HCT116 (cell line): Measurements from ENCODE around the gene KCNG1. TPM values are rescaled to one million over a fixed set of nuclear protein-coding genes. Genes with fewer than 3 reads are reported as not detected.
A peak's percentile ranks its signal among the peaks of the same experiment; 100 is the strongest.

Source experiments
- ATAC-seq: fragments of 200-7000 bp; cut with Tn5 transposase; 2 replicates; pipeline ENCODE4 v1.9.1; 2020; ENCODE audit warnings: mild to moderate bottlenecking, moderate library complexity
- BruUV-seq: library from RNA; stranded (reverse); fragments of 400-500 nt; replicated peaks from 2 replicates; lab custom pipeline; 2021; lab: Mats Ljungman, UMichigan
- CTCF ChIA-PET: fragments of 300-600 bp; sonication (Branson Sonifier 250); formaldehyde crosslinking; loops from one replicate; lab custom pipeline; 2021; ENCODE audit warnings: antibody characterized with exemption; lab: Charles Lee
- POLR2A ChIA-PET: fragments of 300-600, 350-600 bp; sonication (Branson Sonifier 250); formaldehyde crosslinking; loops from one replicate; lab custom pipeline; 2021; ENCODE audit warnings: antibody characterized with exemption; lab: Charles Lee
- RAD21 ChIA-PET, 2 experiments: fragments of 300-600 bp; sonication (Branson Sonifier 250); formaldehyde crosslinking; loops; one replicate each; lab custom pipeline; 2023; ENCODE audit warnings: low total read pairs in 2 of 2; ENCODE audit not compliant: uncharacterized antibody in 2 of 2, unreplicated experiment in 2 of 2, low non-redundant PET in 1 of 2; lab: Charles Lee
- DNase-seq: peaks from one replicate; pipeline ENCODE4 v3.0.0-alpha.2; 2010; ENCODE audit warnings: low read depth, low spot score
- H2AFZ ChIP-seq: fragments of 200-600 bp; shearing (Covaris generic), sonication (generic); 2 replicates; pipeline ENCODE4 v1.6.1; 2017; ENCODE audit warnings: low read depth, mixed run types, mixed read lengths, antibody characterized with exemption, low read length; ENCODE audit not compliant: poor library complexity, severe bottlenecking
- H3K27ac ChIP-seq: 2 replicates; pipeline ENCODE4 v1.5.1; 2012; ENCODE audit warnings: low read depth, low read length
- H3K27me3 ChIP-seq: fragments of 200-600 bp; sonication (generic); 2 replicates; pipeline ENCODE4 v1.6.1; 2016; ENCODE audit warnings: mixed run types, low read length, mixed read lengths; ENCODE audit not compliant: insufficient read depth
- H3K36me3 ChIP-seq, 2 experiments: fragments of 200-500 bp in 1 of 2; fragments of 200-600 bp in 1 of 2; sonication (Bioruptor generic) in 1 of 2; sonication (generic) in 1 of 2; 2 replicates each; pipeline versions ENCODE4 v1.5.1 to v1.6.1; 2014 to 2016; ENCODE audit warnings: low read length in 2 of 2, inconsistent platforms in 1 of 2, mixed read lengths in 1 of 2, mixed run types in 1 of 2; ENCODE audit not compliant: insufficient read depth in 2 of 2, control insufficient read depth in 1 of 2
- H3K4me1 ChIP-seq, 2 experiments: fragments of 200-600 bp in 1 of 2; sonication (generic) in 1 of 2; 2 replicates each; pipeline versions ENCODE4 v1.5.1 to v1.6.1; 2012 to 2017; ENCODE audit warnings: low read length in 2 of 2, inconsistent platforms in 1 of 2, mild to moderate bottlenecking in 1 of 2, mixed read lengths in 1 of 2, mixed run types in 1 of 2, moderate library complexity in 1 of 2; ENCODE audit not compliant: insufficient read depth in 2 of 2, control insufficient read depth in 1 of 2
- H3K4me2 ChIP-seq: fragments of 200-600 bp; sonication (generic); 2 replicates; pipeline ENCODE4 v1.6.1; 2017; ENCODE audit warnings: mixed run types, low read length, mixed read lengths
- H3K4me3 ChIP-seq, 2 experiments: fragments of 200-600 bp in 1 of 2; sonication (generic) in 1 of 2; replicated peaks in 1 of 2; 2 replicates each; pipeline ENCODE4 v1.5.1; 2011 to 2016; ENCODE audit warnings: low read length in 2 of 2, control low read depth in 1 of 2, low read depth in 1 of 2, mild to moderate bottlenecking in 1 of 2, mixed read lengths in 1 of 2, mixed run types in 1 of 2
- H3K79me2 ChIP-seq: fragments of 200-600 bp; sonication (generic); 2 replicates; pipeline ENCODE4 v1.6.1; 2017; ENCODE audit warnings: mild to moderate bottlenecking, mixed run types, low read length, moderate library complexity, mixed read lengths; ENCODE audit not compliant: insufficient read depth
- H3K9ac ChIP-seq: fragments of 200-600 bp; sonication (generic); 2 replicates; pipeline ENCODE4 v1.6.1; 2016; ENCODE audit warnings: low read length, mixed read lengths
- H3K9me2 ChIP-seq: fragments of 200-600 bp; sonication (generic), shearing (Covaris generic); 2 replicates; pipeline ENCODE4 v1.6.1; 2017; ENCODE audit warnings: mixed run types, mild to moderate bottlenecking, moderate library complexity; ENCODE audit not compliant: insufficient read depth
- H3K9me3 ChIP-seq, 2 experiments: fragments of 200-500 bp in 1 of 2; fragments of 200-600 bp in 1 of 2; sonication (Bioruptor generic) in 1 of 2; sonication (generic) in 1 of 2; 2 replicates each; pipeline ENCODE4 v1.6.1; 2014 to 2017; ENCODE audit warnings: low read length in 2 of 2, mixed read lengths in 2 of 2, inconsistent platforms in 1 of 2, low read depth in 1 of 2, mild to moderate bottlenecking in 1 of 2, mixed run types in 1 of 2, moderate library complexity in 1 of 2; ENCODE audit not compliant: control insufficient read depth in 1 of 2, insufficient read depth in 1 of 2
- H4K20me1 ChIP-seq: fragments of 200-600 bp; sonication (generic), shearing (Covaris generic); 2 replicates; pipeline ENCODE4 v1.6.1; 2017; ENCODE audit warnings: mixed run types, mild to moderate bottlenecking, moderate library complexity; ENCODE audit not compliant: insufficient read depth
- CEBPB ChIP-seq: IDR thresholded peaks from 2 replicates; pipeline ENCODE4 v1.6.1; 2012; ENCODE audit warnings: low read depth
- EGR1 ChIP-seq: IDR thresholded peaks from 2 replicates; pipeline ENCODE4 v1.6.1; 2012; ENCODE audit warnings: low read depth
- ELF1 ChIP-seq: IDR thresholded peaks from 2 replicates; pipeline ENCODE4 v1.6.1; 2012; ENCODE audit warnings: low read depth, borderline replicate concordance
- EZH2 ChIP-seq: fragments of 200-600 bp; sonication (generic); IDR thresholded peaks from 2 replicates; pipeline ENCODE4 v1.6.1; 2017; ENCODE audit warnings: antibody characterized with exemption, mixed run types
- EZH2phosphoT487 ChIP-seq: fragments of 200-600 bp; IDR thresholded peaks from 2 replicates; pipeline ENCODE4 v1.6.1; 2018; ENCODE audit warnings: antibody characterized with exemption, borderline replicate concordance
- FOSL1 ChIP-seq: IDR thresholded peaks from 2 replicates; pipeline ENCODE4 v1.6.1; 2012; ENCODE audit warnings: low read depth
- JUND ChIP-seq: IDR thresholded peaks from 2 replicates; pipeline ENCODE4 v1.6.1; 2012
- POLR2A ChIP-seq: IDR thresholded peaks from 2 replicates; pipeline ENCODE4 v1.7.0; 2011; ENCODE audit warnings: borderline replicate concordance; ENCODE audit not compliant: insufficient read depth, insufficient read length; ENCODE audit errors: extremely low read depth
- POLR2AphosphoS5 ChIP-seq: IDR thresholded peaks from 2 replicates; pipeline ENCODE4 v1.6.1; 2011; ENCODE audit warnings: mild to moderate bottlenecking, low read depth, low read length, moderate library complexity
- RAD21 ChIP-seq: IDR thresholded peaks from 2 replicates; pipeline ENCODE4 v1.6.1; 2012; ENCODE audit warnings: low read depth, mild to moderate bottlenecking
- SP1 ChIP-seq: IDR thresholded peaks from 2 replicates; pipeline ENCODE4 v1.6.1; 2012; ENCODE audit warnings: low read depth
- TCF7L2 ChIP-seq: IDR thresholded peaks from 2 replicates; pipeline ENCODE4 v1.7.0; 2011; ENCODE audit warnings: borderline replicate concordance, inconsistent platforms; ENCODE audit not compliant: insufficient read depth, insufficient read length; ENCODE audit errors: extremely low read depth
- YY1 ChIP-seq: IDR thresholded peaks from 2 replicates; pipeline ENCODE4 v1.6.1; 2011; ENCODE audit warnings: low read length, low read depth, moderate library complexity, mild to moderate bottlenecking; ENCODE audit not compliant: insufficient replicate concordance; ENCODE audit errors: extremely low read depth
- ZNF274 ChIP-seq: fragments of 200-500 bp; sonication (Bioruptor generic); IDR thresholded peaks from 2 replicates; pipeline ENCODE4 v1.6.1; 2014; ENCODE audit warnings: mild to moderate bottlenecking, low read depth, low read length, inconsistent platforms
- intact Hi-C: fragments of 100-400 bp; cut with micrococcal nuclease; formaldehyde crosslinking; loops from 2 replicates; pipeline ENCODE4 v1.10.0; 2022
- total RNA-seq: library from RNA; stranded (reverse); gene quantifications from one replicate; pipeline ENCODE4 v1.2.1, GENCODE V29; 2021; ENCODE audit not compliant: unreplicated experiment
- TF ChIP-seq, protein P1 (sequence below): IDR thresholded peaks from 2 replicates; pipeline ENCODE4 v1.6.1; 2012
- TF ChIP-seq, protein P2 (sequence below): IDR thresholded peaks from 2 replicates; pipeline ENCODE4 v1.6.1; 2011; ENCODE audit warnings: mild to moderate bottlenecking, low read length, moderate library complexity; ENCODE audit not compliant: insufficient replicate concordance; ENCODE audit errors: extremely low read depth
- TF ChIP-seq, protein P3 (sequence below), 3 experiments: fragments of 200-600 bp in 1 of 3; sonication (generic) in 1 of 3; IDR thresholded peaks in 2 of 3; conservative IDR thresholded peaks in 1 of 3; 2 replicates each; pipeline ENCODE4 v1.5.1; 2012 to 2017; ENCODE audit warnings: low read depth in 2 of 3, low read length in 2 of 3, antibody characterized with exemption in 1 of 3, borderline replicate concordance in 1 of 3, control low read depth in 1 of 3, mild to moderate bottlenecking in 1 of 3, mixed read lengths in 1 of 3, mixed run types in 1 of 3, moderate library complexity in 1 of 3; ENCODE audit not compliant: insufficient read depth in 1 of 3

The KCNG1 gene
- total RNA-seq, 1 experiment from 2014 or later, result 54.6 TPM

DNA sequence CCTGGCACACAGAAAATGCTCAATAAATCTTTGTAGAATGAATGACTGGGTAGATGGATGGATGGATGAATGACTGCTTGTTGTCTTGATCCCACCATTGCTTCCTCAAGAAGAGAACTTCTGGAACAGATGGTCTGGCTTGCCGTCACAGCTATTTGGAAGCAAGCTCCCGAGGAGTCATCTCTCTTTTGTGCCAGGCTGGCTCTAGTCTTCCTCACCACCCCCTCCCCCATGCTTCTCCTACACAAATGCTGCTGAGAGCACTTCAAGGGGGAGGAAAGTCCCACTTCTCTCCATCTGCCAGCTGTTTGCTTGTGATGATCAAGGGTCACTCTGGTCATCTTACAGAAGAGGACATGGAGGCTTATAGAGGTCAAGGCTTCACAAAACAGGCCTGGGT is 11.6 kb upstream of the KCNG1 start:
- no peaks in the 10 kb centered on the region for H4K20me1 ChIP-seq
- no peaks in the 10 kb centered on the region for H3K36me3 ChIP-seq
- H3K79me2 ChIP-seq, result no peaks in the 10 kb centered on the region
- 0 out of 2 replicates have a peak overlapping the region, but pooled peaks have one; percentile 3 for H3K4me2 ChIP-seq
- H2AFZ ChIP-seq, result no peak overlapping the region
- H3K9me3 ChIP-seq, result peaks cover 0 to 5% of the 10 kb centered on the region in 2 experiments; a peak in 1 of 4 replicates
- H3K4me1 ChIP-seq, result peaks cover 15 to 32% of the 10 kb centered on the region in 2 experiments
- intact Hi-C loops, result no loop called here
- RAD21 ChIA-PET, result no interaction called here
- H3K27ac ChIP-seq, result no peak overlapping the region
- POLR2A ChIA-PET, result interaction anchor here (1.0 to 1.7 kb wide), 2 partner anchors 9 to 16 kb away, joined by 4 to 5 read pairs; no protein-coding TSS in a partner anchor
- no TSS peak for BruUV-seq
- CTCF ChIA-PET, result interaction anchor here (0.9 kb wide), 1 partner anchor 19 kb away, joined by 3 read pairs; no protein-coding TSS in a partner anchor
- no peak for ATAC-seq
- H3K9me2 ChIP-seq, result no peaks in the 10 kb centered on the region
- no peak overlapping the region for H3K4me3 ChIP-seq
- no peak overlapping the region for H3K9ac ChIP-seq
- DNase-seq, result no peak
- H3K27me3 ChIP-seq, result peaks cover 16% of the 10 kb centered on the region
- TF ChIP-seq, protein P1, sequence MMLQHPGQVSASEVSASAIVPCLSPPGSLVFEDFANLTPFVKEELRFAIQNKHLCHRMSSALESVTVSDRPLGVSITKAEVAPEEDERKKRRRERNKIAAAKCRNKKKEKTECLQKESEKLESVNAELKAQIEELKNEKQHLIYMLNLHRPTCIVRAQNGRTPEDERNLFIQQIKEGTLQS, result no peak
- TF ChIP-seq JUND, result no peak
- TF ChIP-seq FOSL1, result no peak
- TF ChIP-seq YY1, result no peak
- no peak for TF ChIP-seq EGR1
- TF ChIP-seq ZNF274, result no peak
- TF ChIP-seq, protein P2, sequence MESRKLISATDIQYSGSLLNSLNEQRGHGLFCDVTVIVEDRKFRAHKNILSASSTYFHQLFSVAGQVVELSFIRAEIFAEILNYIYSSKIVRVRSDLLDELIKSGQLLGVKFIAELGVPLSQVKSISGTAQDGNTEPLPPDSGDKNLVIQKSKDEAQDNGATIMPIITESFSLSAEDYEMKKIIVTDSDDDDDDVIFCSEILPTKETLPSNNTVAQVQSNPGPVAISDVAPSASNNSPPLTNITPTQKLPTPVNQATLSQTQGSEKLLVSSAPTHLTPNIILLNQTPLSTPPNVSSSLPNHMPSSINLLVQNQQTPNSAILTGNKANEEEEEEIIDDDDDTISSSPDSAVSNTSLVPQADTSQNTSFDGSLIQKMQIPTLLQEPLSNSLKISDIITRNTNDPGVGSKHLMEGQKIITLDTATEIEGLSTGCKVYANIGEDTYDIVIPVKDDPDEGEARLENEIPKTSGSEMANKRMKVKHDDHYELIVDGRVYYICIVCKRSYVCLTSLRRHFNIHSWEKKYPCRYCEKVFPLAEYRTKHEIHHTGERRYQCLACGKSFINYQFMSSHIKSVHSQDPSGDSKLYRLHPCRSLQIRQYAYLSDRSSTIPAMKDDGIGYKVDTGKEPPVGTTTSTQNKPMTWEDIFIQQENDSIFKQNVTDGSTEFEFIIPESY, result no peak
- no peak for TF ChIP-seq CEBPB
- TF ChIP-seq SP1, result no peak
- no peak for TF ChIP-seq TCF7L2
- no peak for TF ChIP-seq POLR2A
- no peak for TF ChIP-seq EZH2phosphoT487
- TF ChIP-seq ELF1, result no peak
- TF ChIP-seq RAD21, result no peak
- TF ChIP-seq, protein P3, sequence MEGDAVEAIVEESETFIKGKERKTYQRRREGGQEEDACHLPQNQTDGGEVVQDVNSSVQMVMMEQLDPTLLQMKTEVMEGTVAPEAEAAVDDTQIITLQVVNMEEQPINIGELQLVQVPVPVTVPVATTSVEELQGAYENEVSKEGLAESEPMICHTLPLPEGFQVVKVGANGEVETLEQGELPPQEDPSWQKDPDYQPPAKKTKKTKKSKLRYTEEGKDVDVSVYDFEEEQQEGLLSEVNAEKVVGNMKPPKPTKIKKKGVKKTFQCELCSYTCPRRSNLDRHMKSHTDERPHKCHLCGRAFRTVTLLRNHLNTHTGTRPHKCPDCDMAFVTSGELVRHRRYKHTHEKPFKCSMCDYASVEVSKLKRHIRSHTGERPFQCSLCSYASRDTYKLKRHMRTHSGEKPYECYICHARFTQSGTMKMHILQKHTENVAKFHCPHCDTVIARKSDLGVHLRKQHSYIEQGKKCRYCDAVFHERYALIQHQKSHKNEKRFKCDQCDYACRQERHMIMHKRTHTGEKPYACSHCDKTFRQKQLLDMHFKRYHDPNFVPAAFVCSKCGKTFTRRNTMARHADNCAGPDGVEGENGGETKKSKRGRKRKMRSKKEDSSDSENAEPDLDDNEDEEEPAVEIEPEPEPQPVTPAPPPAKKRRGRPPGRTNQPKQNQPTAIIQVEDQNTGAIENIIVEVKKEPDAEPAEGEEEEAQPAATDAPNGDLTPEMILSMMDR (IDR thresholded peaks at IDR 0.05 in 2 of 3, conservative IDR thresholded peaks at IDR 0.05 in 1 of 3; ENCODE audit: borderline replicate concordance in 1 of 3, insufficient read depth in 1 of 3, low read depth in 2 of 3, low read length in 2 of 3), result no peak
- TF ChIP-seq EZH2, result no peak
- no peak for TF ChIP-seq POLR2AphosphoS5
